Ishikawa (cell line): Measurements from ENCODE around the gene SP3.

Source experiments
- CREB1 ChIP-seq: IDR thresholded peaks from 2 replicates; pipeline ENCODE4 v1.6.1; 2012; ENCODE audit warnings: low read depth
- EGR1 ChIP-seq: IDR thresholded peaks from 2 replicates; pipeline ENCODE4 v1.6.1; 2012
- EP300 ChIP-seq: IDR thresholded peaks from 2 replicates; pipeline ENCODE4 v1.6.1; 2012; ENCODE audit warnings: borderline replicate concordance
- FOXM1 ChIP-seq: IDR thresholded peaks from 2 replicates; pipeline ENCODE4 v1.6.1; 2012; ENCODE audit warnings: low read depth, borderline replicate concordance
- NFIC ChIP-seq: IDR thresholded peaks from 2 replicates; pipeline ENCODE4 v1.6.1; 2012
- RAD21 ChIP-seq: IDR thresholded peaks from 2 replicates; pipeline ENCODE4 v1.6.1; 2012; ENCODE audit warnings: low read depth
- REST ChIP-seq: IDR thresholded peaks from 2 replicates; pipeline ENCODE4 v1.6.1; 2012; ENCODE audit warnings: low read depth, mild to moderate bottlenecking
- TAF1 ChIP-seq: IDR thresholded peaks from 2 replicates; pipeline ENCODE4 v1.6.1; 2012; ENCODE audit warnings: low read depth, mild to moderate bottlenecking
- TCF12 ChIP-seq: IDR thresholded peaks from 2 replicates; pipeline ENCODE4 v1.6.1; 2012; ENCODE audit warnings: low read depth
- TEAD4 ChIP-seq: IDR thresholded peaks from 2 replicates; pipeline ENCODE4 v1.6.1; 2012
- YY1 ChIP-seq: IDR thresholded peaks from 2 replicates; pipeline ENCODE4 v1.6.1; 2012; ENCODE audit warnings: low read depth
- ZBTB7A ChIP-seq: IDR thresholded peaks from 2 replicates; pipeline ENCODE4 v1.6.1; 2012; ENCODE audit warnings: low read depth
- TF ChIP-seq, protein P1 (sequence below): IDR thresholded peaks from 2 replicates; pipeline ENCODE4 v1.6.1; 2012
- TF ChIP-seq, protein P2 (sequence below): IDR thresholded peaks from 2 replicates; pipeline ENCODE4 v1.6.1; 2012

The SP3 gene

DNA sequence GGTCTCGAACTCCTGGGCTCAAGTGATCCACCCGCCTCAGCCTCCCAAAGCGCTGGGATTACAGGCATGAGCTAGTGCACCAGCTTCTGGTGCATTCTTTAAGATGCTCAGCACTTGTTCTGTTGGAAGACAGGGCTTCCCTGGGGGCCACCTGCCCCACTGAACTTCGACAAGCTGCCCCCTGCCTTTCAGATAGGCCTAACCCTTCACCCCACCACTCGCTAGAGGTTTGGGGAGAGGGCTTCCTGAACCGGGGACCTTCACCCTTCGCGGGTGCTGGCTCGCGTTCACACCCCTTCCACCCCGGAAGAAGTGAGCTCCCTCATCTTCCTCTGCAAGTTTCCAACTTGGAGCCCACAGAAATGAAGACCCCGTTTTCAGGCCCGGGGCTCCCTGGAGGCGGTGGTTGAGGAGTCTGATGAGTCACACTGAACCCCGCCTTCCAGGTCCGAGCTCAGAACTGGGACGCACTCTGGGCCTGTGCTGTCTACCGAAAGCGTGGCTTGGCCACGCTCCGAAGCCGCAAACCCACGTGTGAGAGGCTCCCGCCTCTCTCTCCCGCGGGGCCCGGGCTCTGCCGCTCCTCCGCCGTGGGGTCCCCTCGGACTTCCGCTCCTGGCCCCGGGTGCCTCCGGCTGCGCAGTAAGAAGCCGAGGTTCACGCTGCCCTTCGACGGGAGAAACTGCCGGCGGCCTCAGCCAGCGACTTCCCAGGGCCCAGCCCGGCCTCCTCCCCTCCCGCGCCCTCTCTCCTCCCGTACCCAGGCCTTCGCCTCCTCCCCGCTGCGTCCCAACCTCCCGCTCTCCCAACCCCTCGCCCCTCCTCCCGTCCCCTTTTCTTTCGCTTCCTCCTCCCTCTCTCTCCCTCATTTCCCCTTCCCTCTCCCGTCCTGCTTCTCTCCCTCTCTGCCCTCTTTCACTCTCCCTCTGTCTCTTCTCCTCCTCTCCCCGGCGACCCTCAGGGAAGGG lies 47.5 kb upstream of the SP3 start:
- TF ChIP-seq ZBTB7A (no peak), TAF1 (no peak), CREB1 (no peak), EGR1 (no peak), YY1 (no peak), TEAD4 (no peak), EP300 (no peak)
- TF ChIP-seq, protein P1, sequence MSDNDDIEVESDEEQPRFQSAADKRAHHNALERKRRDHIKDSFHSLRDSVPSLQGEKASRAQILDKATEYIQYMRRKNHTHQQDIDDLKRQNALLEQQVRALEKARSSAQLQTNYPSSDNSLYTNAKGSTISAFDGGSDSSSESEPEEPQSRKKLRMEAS, result no peak
- TF ChIP-seq, protein P2, sequence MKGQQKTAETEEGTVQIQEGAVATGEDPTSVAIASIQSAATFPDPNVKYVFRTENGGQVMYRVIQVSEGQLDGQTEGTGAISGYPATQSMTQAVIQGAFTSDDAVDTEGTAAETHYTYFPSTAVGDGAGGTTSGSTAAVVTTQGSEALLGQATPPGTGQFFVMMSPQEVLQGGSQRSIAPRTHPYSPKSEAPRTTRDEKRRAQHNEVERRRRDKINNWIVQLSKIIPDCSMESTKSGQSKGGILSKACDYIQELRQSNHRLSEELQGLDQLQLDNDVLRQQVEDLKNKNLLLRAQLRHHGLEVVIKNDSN, result no peak

DNA sequence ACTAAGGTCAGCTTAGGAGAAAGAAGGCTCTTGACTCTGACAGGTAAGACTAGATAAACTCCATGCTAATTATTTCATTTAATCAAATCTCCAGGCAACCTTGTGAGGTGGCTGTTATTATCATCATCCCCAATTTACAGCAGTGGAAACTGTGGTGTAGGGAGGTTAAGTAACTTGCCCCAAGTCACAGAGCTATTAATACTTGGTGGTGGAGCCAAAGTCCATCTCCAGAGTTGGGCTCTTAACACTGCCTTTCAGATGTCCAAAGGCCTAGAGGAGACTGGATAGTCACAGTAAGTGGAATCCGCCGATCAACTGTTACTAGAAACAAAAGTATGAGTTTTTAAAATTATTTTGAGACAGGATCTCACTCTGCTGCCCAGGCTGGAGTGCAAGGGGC lies 46.6 kb upstream of the SP3 start:
- no peak for TF ChIP-seq TAF1
- TF ChIP-seq, protein P2, result no peak
- no peak for TF ChIP-seq REST
- TF ChIP-seq EGR1, result no peak
- no peak for TF ChIP-seq YY1

- TF ChIP-seq EGR1 (no peak), CREB1 (no peak), EP300 (no peak)
- TF ChIP-seq, protein P1, result no peak
These were observed 46.0 kb upstream of the SP3 start for GRCh38 chr2:174011173-174011572.

DNA sequence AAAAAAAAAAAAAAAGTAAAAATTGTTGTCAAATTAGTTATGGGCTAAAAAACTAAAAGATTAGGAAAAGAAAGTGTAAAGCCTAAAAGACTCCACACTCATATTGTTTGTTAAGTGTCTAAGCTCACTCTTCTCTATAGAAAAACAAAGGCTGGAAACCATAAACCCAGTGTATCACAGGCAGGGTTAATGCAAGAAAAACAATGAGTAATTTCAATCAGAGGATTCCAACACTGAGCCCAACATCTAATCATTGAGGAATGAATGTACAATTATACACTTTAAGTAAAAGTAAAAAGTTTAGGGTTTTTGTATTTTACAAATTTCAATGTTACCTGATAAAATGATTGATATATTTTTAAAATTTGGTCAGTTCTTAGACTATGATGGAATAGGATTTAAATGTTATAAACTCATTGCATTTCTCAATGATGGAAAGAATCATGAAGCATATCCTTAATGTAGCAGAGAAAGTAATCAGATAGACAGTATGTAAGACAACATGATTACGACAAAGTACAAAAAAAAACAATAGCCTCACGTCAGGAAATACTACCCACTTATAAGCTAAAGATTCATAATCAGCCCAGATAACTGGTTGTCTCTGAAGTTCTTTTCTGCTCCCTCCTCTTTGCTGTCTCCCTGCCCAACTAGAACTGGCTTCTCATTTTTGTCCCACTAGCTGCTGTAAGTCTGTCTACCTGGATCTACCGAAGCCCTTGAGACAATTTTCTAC lies 44.5 kb upstream of the SP3 start:
- TF ChIP-seq ZBTB7A (no peak), REST (no peak), RAD21 (no peak), CREB1 (no peak), TEAD4 (no peak), TCF12 (no peak), TAF1 (no peak), EP300 (no peak), FOXM1 (no peak), EGR1 (no peak), NFIC (no peak)
- TF ChIP-seq, protein P2, result no peak

DNA sequence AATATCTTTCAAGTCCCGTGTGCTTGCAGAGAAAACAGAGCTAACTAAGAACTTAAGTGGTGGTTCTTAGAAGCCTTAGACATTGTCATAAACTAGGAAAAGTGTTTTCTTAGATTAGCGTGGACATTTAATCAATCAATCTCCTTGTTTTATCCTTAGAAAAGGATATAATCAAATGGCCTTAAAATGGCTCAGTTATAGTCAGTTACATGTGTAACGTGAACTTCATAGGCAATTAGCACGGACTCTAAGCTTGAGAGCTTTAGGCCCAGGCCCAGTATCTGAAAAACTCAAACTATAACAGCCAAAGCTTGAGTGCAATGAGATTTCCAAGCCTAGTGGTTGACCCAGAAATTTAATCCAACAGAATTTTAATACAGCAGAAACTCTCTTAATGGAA lies 43.5 kb upstream of the SP3 start:
- TF ChIP-seq EP300, result no peak
- TF ChIP-seq REST, result no peak
- no peak for TF ChIP-seq NFIC
- no peak for TF ChIP-seq TCF12
- TF ChIP-seq TEAD4, result no peak
- TF ChIP-seq RAD21, result no peak
- TF ChIP-seq, protein P1, result no peak
- TF ChIP-seq, protein P2, result no peak
- no peak for TF ChIP-seq CREB1
